ENCODE measurements around the gene FALEC. TPM values are rescaled to one million over a fixed set of nuclear protein-coding genes. Genes with fewer than 3 reads are reported as not detected.

Gene FALEC
- not detected for total RNA-seq
- long read RNA-seq, partial matches to known transcripts, result 0 of 5 reads
- long read RNA-seq, other reads (novel, unspliced or antisense), result 5 of 5 reads

DNA sequence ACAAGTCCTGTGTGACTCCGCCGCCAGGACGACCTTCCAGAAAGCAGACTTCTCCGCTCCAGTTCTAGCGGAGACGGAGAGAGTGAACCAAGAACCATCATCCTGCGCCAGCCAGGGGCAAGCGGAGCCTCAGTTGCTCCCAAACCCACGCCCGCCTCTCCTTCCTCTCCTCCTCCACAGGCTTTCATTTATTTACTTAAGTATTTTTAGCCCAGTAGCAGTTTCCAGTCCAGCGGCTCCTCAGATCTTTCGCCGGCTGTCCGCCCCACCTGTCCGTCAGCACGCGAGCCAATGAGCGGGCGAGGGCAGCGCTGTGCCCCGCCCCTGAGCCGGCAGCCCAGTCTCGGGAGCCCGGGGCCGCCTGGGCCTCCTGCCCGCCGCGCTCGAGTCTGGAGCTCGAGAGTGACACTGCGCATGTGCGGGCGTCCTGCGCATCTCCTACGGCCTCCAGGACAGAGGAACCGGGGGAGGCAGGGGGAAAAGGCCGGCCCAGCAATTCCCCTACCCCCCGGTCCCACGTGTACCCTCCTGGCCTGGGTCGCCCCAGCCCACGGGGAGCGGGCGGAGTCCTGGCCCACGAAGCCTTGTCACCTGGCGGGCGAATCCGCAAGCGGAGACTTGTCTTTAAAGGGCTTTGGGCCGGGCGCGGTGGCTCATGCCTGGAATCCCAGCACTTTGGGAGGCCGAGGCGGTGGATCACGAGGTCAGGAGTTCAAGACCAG, at the start of gene FALEC:
TSS of gene FALEC (plus strand) at position 425 of the 722 bp plus-strand sequence.
- ATAC-seq (ENCODE audit: poor library complexity) (peak; percentile 99), DNase-seq (peak; percentile 99)
- intact Hi-C loops (cut with DNase I), result no loop called here

- DNase-seq (no peak), ATAC-seq (ENCODE audit: poor library complexity) (no peak)
- intact Hi-C loops (cut with DNase I), result loop anchor here (5.0 kb wide), 1 partner anchor 65 kb away; no protein-coding TSS in a partner anchor
Observed at GRCh38 chr1:150466964-150467363, 48.6 kb upstream of the FALEC start.

DNA sequence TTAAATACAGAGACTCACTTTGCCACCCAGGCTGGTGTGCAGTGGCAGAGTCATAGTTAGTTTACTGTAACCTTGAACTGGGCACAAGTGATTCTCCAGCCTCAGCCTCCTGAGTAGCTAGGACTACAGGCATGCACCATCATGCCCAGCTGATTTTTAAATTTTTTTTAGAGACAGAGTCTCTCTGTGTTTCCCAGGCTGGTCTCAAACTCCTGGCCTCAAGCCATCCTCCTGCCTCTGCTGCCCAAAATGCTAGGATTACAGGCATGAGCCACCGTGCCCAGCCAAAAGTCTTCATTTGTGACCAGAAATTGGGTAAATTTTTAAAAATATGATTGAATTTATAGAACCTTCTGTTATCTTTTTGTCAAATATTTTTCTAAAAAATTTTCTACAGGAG, 46.3 kb upstream of the FALEC start:
- ATAC-seq (ENCODE audit: poor library complexity) (no peak), DNase-seq (no peak)
- intact Hi-C loops (cut with DNase I), result loop anchor here (5.0 kb wide), 1 partner anchor 63 kb away; no protein-coding TSS in a partner anchor

- intact Hi-C loops (cut with DNase I), result no loop called here
- no peak for DNase-seq
- ATAC-seq (ENCODE audit: poor library complexity), result no peak
Observed at GRCh38 chr1:150472601-150473200, 42.9 kb upstream of the FALEC start.

DNA sequence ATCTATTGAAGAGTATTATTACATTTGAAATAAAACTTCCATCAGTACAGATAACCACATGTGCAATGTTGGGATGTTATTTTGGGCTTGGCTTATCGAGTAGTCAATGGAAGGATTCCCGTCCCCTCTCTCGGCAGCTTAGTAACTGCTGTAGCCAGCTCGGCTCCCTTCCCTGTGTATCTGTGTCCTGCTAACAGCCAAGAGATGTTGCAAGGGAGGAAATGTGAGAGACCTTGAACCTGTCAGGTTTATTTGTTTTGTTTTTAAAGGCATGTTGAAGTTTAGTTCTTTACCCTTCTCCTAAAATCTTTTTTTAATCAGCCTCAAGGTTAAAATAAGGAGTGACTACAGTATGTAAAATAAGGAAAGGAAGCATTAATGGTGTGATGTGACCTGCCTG, 41.9 kb upstream of the FALEC start:
- intact Hi-C loops (cut with DNase I), result no loop called here
- peak; percentile 77 for ATAC-seq (ENCODE audit: poor library complexity)

DNA sequence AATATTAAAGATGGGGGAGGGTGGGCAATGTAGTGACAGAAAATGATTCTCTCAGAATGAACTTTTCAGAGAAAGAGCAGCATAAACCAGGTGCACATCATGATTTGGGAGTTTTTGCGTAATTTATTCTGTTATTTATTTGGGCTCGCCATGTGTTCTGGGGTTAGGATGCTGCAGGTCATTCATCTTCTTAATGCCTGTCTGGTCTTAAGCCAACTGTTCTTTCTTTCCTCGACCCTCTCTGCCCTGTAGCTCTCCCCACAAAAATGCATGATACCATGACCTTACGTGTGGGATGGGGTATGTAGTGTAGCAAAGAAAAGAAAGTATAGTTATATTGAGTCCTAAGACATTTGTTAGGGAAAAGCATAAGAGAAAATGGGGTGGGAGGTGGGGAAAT, 40.7 kb upstream of the FALEC start:
- no peak for ATAC-seq (ENCODE audit: poor library complexity)
- DNase-seq, result no peak
- intact Hi-C loops (cut with DNase I), result no loop called here

More for the DNA sequence above, 41.9 kb upstream of the FALEC start:
- DNase-seq, result peak; percentile 57

DNA sequence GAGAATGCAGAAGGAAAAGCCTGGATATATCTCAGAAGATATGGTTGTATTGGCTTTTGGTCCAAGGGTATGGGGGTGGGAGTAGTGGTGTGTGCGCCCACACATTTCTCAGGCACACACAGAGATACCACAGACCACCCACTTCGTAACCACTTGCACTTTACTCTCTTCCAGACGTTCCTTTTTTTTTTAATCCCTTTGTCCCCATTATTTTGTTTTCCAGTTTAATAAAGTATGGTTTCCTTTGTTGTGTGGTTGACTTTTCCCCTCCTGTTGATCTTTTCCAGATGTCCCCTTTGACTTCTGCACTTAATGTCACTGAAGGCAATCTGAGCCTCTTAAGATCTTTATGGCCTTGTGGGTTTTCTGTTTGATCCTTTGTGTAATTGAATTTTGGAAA, 38.8 kb upstream of the FALEC start:
- ATAC-seq (ENCODE audit: poor library complexity) (no peak), DNase-seq (no peak)
- intact Hi-C loops (cut with DNase I), result no loop called here

DNA sequence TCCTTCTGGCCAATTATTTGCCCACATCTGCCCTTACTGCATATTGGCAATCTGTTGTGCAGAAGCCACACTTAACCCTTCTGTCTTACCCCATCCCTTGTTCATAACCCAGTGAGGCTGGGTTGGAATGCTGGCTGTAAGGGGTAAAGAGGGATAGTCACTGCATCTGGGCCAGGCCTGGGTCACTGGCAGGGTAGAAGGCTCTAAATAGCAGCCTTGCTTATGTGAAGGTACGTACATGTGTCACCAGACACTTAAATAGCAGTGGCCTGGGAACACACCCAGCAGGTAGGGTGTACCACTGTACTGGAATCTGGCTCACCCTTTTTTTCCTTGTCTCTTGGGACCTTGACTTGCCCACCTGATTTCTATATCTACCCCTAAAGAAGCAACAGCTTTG, 38.2 kb upstream of the FALEC start:
- ATAC-seq (ENCODE audit: poor library complexity) (peak; percentile 84), DNase-seq (no peak)
- intact Hi-C loops (cut with DNase I), result no loop called here

GRCh38 chr1:150477733-150478132, 37.8 kb upstream of the FALEC start:
- DNase-seq (no peak), ATAC-seq (ENCODE audit: poor library complexity) (no peak)
- intact Hi-C loops (cut with DNase I), result no loop called here

- intact Hi-C loops (cut with DNase I), result no loop called here
- ATAC-seq (ENCODE audit: poor library complexity), result no peak
- DNase-seq, result no peak
Observed at GRCh38 chr1:150479370-150479769, 36.2 kb upstream of the FALEC start.

DNA sequence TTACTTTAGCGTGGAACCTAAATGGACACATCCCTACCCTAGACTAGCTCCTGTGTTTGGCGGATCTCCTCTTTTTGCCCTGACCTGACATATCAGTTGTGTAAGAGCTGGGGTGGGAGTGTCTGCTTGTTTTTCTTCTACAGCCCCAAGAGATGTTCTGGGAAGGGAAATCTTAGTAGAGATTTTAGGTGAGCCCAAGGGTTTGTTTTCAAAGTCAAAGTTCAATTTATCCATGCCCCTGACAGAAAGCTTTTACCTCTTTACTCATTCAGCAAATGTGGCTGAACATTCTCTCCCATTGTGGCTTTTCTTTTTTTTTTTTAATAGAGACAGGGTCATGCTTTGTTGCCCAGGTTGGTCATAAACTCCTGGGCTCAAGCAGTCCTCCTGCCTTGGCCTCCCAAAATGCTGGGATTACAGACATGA, 35.6 kb upstream of the FALEC start:
- ATAC-seq (ENCODE audit: poor library complexity) (no peak), DNase-seq (no peak)
- intact Hi-C loops (cut with DNase I), result no loop called here

DNA sequence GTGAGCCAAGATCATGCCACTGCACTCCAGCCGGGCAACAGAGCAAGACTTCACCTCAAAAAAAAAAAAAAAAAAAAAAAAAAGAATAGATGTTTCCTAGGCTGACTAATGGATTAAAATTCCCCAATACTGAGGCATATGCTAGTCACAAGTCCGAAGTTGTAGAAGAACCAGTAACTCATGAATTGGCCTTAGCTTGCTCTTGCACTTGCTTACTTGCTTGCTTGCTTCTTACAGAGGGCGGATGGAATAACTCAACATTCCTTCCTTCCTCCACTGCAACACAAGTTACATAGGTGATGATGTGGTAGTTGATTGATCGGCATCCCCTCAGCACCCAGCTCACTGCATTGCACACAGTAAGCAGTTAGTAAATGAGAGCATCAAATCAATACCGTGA, 31.1 kb upstream of the FALEC start:
- intact Hi-C loops (cut with DNase I), result no loop called here
- no peak for DNase-seq

GRCh38 chr1:150484861-150485260, 30.7 kb upstream of the FALEC start:
- intact Hi-C loops (cut with DNase I), result no loop called here
- DNase-seq, result no peak
- no peak for ATAC-seq (ENCODE audit: poor library complexity)

More for the DNA sequence above, 31.1 kb upstream of the FALEC start:
- no peak for ATAC-seq (ENCODE audit: poor library complexity)

- ATAC-seq (ENCODE audit: poor library complexity) (peak; percentile 100), DNase-seq (peak; percentile 93)
- intact Hi-C loops (cut with DNase I), result no loop called here
Observed at GRCh38 chr1:150486966-150487762, 28.4 kb upstream of the FALEC start, which contains the start of gene TARS2. TARS2 (plus strand) TSS chr1:150487419; CDS start chr1:150487451, 32 bp downstream.

GRCh38 chr1:150487763-150488115, 27.8 kb upstream of the FALEC start:
- ATAC-seq (ENCODE audit: poor library complexity), result no peak
- intact Hi-C loops (cut with DNase I), result no loop called here
- DNase-seq, result no peak

DNA sequence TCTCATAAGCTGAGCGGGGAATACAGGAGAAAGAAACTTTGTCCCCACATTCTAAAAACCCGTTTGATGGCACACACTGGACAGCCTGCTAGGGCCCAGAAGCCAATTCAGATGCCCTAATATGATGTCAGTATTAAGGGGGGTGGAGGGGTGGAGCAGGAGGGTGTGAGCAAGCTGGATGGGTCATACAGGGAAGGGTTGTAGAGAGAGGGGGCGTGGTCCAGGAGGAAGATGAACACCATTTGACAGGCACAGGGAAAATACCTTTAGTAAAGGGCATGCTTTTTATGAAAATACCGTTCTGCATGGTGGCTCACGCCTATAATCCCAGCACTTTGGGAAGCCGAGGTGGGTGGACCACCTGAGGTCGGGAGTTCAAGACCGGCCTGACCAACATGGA, 22.4 kb upstream of the FALEC start:
- ATAC-seq (ENCODE audit: poor library complexity) (no peak), DNase-seq (no peak)
- intact Hi-C loops (cut with DNase I), result no loop called here

- DNase-seq (no peak), ATAC-seq (ENCODE audit: poor library complexity) (no peak)
- intact Hi-C loops (cut with DNase I), result no loop called here
Observed at GRCh38 chr1:150498342-150498741, 17.2 kb upstream of the FALEC start.

DNA sequence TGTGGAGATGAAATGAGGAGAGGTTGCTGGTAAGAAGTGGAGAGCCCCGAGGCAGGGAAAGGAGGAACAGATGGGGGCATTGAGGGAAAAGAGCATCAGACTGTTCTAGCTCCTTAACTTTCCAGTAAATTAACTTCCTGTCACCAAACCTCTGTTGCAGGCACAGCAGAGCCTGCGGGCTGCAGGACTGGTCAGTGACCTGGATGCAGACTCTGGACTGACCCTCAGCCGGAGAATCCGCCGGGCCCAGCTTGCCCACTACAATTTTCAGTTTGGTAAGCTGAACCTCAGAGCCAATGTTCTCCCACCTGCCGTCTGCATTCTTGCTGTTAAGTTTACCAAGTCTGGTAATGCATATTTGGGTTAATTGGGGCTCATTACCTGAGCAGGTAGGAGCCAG, 10.1 kb upstream of the FALEC start:
- peak; percentile 23 for DNase-seq
- intact Hi-C loops (cut with DNase I), result no loop called here

More for the DNA sequence above, 10.1 kb upstream of the FALEC start:
- ATAC-seq (ENCODE audit: poor library complexity), result no peak
